HEK293 (cell line): ENCODE measurements around the gene DRD1.
"Not testable (repeated sequence)": the region's sequence is repeated elsewhere in the genome, so short reads cannot be mapped to it uniquely, and the experiment has no call there.

Experiments
- CTCF ChIA-PET: fragments of 350-600 bp; formaldehyde crosslinking; extraction: SDS; loops from one replicate; lab custom pipeline; 2021; ENCODE audit warnings: antibody characterized with exemption; lab: Yijun Ruan, JAX
- POLR2A ChIA-PET: fragments of 300-600 bp; formaldehyde crosslinking; extraction: SDS; loops from one replicate; lab custom pipeline; 2020; ENCODE audit warnings: antibody characterized with exemption, inconsistent platforms; lab: Yijun Ruan, JAX
- H3K27ac ChIP-seq: fragments of 200-500 bp; sonication (Bioruptor generic); 2 replicates; pipeline ENCODE4 v1.5.1; 2014; ENCODE audit warnings: low read depth, low read length, control low read depth, inconsistent platforms; ENCODE audit errors: extremely low read depth
- H3K36me3 ChIP-seq, 2 experiments: fragments of 200-500 bp in 1 of 2; sonication (Bioruptor generic) in 1 of 2; 1 replicate in 1 of 2; 2 replicates in 1 of 2; pipeline ENCODE4 v1.5.1; 2014 to 2017; ENCODE audit warnings: inconsistent platforms in 2 of 2, low read length in 2 of 2; ENCODE audit not compliant: control insufficient read depth in 2 of 2, insufficient read depth in 1 of 2
- H3K4me1 ChIP-seq: fragments of 200-500 bp; sonication (Bioruptor generic); 2 replicates; pipeline ENCODE4 v1.5.1; 2014; ENCODE audit warnings: mild to moderate bottlenecking, low read length, inconsistent platforms; ENCODE audit not compliant: control insufficient read depth, insufficient read depth
- H3K4me3 ChIP-seq: 2 replicates; pipeline ENCODE4 v1.5.1; 2011; ENCODE audit warnings: low read depth, mild to moderate bottlenecking, control low read depth, low read length, moderate library complexity
- H3K9me3 ChIP-seq: fragments of 200-500 bp; sonication (Bioruptor generic); 2 replicates; pipeline ENCODE4 v1.5.1; 2014; ENCODE audit warnings: low read depth, low read length, inconsistent platforms; ENCODE audit not compliant: control insufficient read depth, insufficient read depth
- KLF8 ChIP-seq: fragments of 450-650 bp; formaldehyde crosslinking; IDR thresholded peaks from 2 replicates; pipeline ENCODE4 v1.5.1; 2016; ENCODE audit warnings: missing biosample characterization, missing genetic modification characterization
- MYNN ChIP-seq: fragments of 450-650 bp; formaldehyde crosslinking; IDR thresholded peaks from 2 replicates; pipeline ENCODE4 v1.5.1; 2016; ENCODE audit warnings: missing biosample characterization, missing genetic modification characterization, borderline replicate concordance
- MZF1 ChIP-seq: fragments of 450-650 bp; formaldehyde crosslinking; IDR thresholded peaks from 2 replicates; pipeline ENCODE4 v1.5.1; 2017; ENCODE audit warnings: missing biosample characterization, missing genetic modification characterization, borderline replicate concordance
- ZBTB6 ChIP-seq: fragments of 450-650 bp; formaldehyde crosslinking; IDR thresholded peaks from 2 replicates; pipeline ENCODE4 v1.5.1; 2017; ENCODE audit warnings: missing biosample characterization, missing genetic modification characterization
- ZNF114 ChIP-seq: fragments of 450-650 bp; formaldehyde crosslinking; IDR thresholded peaks from 2 replicates; pipeline ENCODE4 v1.5.0; 2017; ENCODE audit warnings: missing biosample characterization, missing genetic modification characterization
- ZNF138 ChIP-seq: fragments of 450-650 bp; formaldehyde crosslinking; IDR thresholded peaks from 2 replicates; pipeline ENCODE4 v1.5.1; 2016; ENCODE audit warnings: missing biosample characterization, missing genetic modification characterization, borderline replicate concordance
- ZNF146 ChIP-seq: fragments of 450-650 bp; formaldehyde crosslinking; IDR thresholded peaks from 2 replicates; pipeline ENCODE4 v1.5.1; 2016; ENCODE audit warnings: missing biosample characterization, missing genetic modification characterization
- ZNF214 ChIP-seq: fragments of 450-650 bp; formaldehyde crosslinking; IDR thresholded peaks from 2 replicates; pipeline ENCODE4 v1.5.1; 2017; ENCODE audit warnings: missing biosample characterization, mild to moderate bottlenecking, missing genetic modification characterization, borderline replicate concordance
- ZNF600 ChIP-seq: fragments of 450-650 bp; formaldehyde crosslinking; IDR thresholded peaks from 2 replicates; pipeline ENCODE4 v1.5.1; 2016; ENCODE audit warnings: missing biosample characterization, missing genetic modification characterization
- ZNF704 ChIP-seq: fragments of 450-650 bp; formaldehyde crosslinking; IDR thresholded peaks from 2 replicates; pipeline ENCODE4 v1.5.1; 2016; ENCODE audit warnings: missing biosample characterization, missing genetic modification characterization
- ZNF776 ChIP-seq: fragments of 450-650 bp; formaldehyde crosslinking; IDR thresholded peaks from 2 replicates; pipeline ENCODE4 v1.5.0; 2017; ENCODE audit warnings: missing biosample characterization, missing genetic modification characterization, borderline replicate concordance
- ZXDB ChIP-seq: fragments of 450-650 bp; formaldehyde crosslinking; IDR thresholded peaks from 2 replicates; pipeline ENCODE4 v1.5.1; 2016; ENCODE audit warnings: missing biosample characterization, missing genetic modification characterization
- TF ChIP-seq, protein P1 (sequence below): fragments of 450-650 bp; formaldehyde crosslinking; IDR thresholded peaks from 2 replicates; pipeline ENCODE4 v1.5.1; 2016; ENCODE audit warnings: missing biosample characterization, missing genetic modification characterization

Gene DRD1

DNA sequence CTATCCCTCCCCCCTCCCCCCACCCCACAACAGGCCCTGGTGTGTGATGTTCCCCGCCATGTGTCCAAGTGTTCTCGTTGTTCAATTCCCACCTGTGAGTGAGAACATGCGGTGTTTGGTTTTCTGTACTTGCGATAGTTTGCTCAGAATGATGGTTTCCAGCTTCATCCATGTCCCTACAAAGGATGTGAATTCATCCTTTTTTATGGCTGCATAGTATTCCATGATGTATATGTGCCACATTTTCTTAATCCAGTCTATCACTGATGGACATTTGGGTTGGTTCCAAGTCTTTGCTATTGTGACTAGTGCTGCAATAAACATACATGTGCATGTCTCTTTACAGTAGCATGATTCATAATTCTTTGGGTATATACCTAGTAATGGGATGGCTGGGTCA, 48.6 kb downstream of the DRD1 start:
- H3K4me3 ChIP-seq, H3K27ac ChIP-seq, H3K9me3 ChIP-seq, H3K36me3 ChIP-seq, POLR2A ChIA-PET, H3K4me1 ChIP-seq: not testable (repeated sequence)
- CTCF ChIA-PET: interaction anchor here (0.6 to 1.1 kb wide), 4 partner anchors 14 to 687 kb away, joined by 3 to 4 read pairs (median 4); partner anchors contain the start of gene DRD1
- peak; percentile 96 for TF ChIP-seq ZNF146
- TF ChIP-seq, protein P1, sequence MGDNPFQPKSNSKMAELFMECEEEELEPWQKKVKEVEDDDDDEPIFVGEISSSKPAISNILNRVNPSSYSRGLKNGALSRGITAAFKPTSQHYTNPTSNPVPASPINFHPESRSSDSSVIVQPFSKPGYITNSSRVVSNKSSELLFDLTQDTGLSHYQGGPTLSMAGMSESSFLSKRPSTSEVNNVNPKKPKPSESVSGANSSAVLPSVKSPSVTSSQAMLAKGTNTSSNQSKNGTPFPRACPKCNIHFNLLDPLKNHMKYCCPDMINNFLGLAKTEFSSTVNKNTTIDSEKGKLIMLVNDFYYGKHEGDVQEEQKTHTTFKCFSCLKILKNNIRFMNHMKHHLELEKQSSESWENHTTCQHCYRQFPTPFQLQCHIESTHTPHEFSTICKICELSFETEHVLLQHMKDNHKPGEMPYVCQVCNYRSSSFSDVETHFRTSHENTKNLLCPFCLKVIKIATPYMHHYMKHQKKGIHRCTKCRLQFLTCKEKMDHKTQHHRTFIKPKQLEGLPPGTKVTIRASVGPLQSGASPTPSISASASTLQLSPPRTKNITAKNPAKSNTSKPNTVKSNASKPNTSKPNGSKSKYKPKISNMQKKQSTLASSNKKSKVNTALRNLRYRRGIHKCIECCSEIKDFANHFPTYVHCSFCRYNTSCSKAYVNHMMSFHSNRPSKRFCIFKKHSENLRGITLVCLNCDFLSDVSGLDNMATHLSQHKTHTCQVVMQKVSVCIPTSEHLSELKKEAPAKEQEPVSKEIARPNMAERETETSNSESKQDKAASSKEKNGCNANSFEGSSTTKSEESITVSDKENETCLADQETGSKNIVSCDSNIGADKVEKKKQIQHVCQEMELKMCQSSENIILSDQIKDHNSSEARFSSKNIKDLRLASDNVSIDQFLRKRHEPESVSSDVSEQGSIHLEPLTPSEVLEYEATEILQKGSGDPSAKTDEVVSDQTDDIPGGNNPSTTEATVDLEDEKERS: peak; percentile 64; the same call in 1 of the 2 replicates

GRCh38 chr5:175394601-175395000, 49.4 kb downstream of the DRD1 start:
- Histone ChIP-seq H3K9me3 (no peaks in the 10 kb centered on the region), H3K4me1 (peaks cover 3% of the 10 kb centered on the region; the same call in 1 of the 2 replicates), H3K27ac (no peak overlapping the region), H3K4me3 (no peak overlapping the region), H3K36me3 (no peaks in the 10 kb centered on the region)
- ChIA-PET POLR2A (no interaction called here), CTCF (interaction anchor here (0.8 kb wide), 1 partner anchor 13 kb away, joined by 3 read pairs; no protein-coding TSS in a partner anchor)
- no peak for TF ChIP-seq ZNF776 (tag by site-specific recombination)
- TF ChIP-seq ZNF114: no peak
- no peak for TF ChIP-seq ZXDB (tag by site-specific recombination)
- no peak for TF ChIP-seq MYNN (tag by site-specific recombination)
- no peak for TF ChIP-seq ZNF214 (tag by site-specific recombination)
- TF ChIP-seq ZNF704 (tag by site-specific recombination): no peak
- TF ChIP-seq ZNF138 (tag by site-specific recombination): no peak
- TF ChIP-seq MZF1: no peak

DNA sequence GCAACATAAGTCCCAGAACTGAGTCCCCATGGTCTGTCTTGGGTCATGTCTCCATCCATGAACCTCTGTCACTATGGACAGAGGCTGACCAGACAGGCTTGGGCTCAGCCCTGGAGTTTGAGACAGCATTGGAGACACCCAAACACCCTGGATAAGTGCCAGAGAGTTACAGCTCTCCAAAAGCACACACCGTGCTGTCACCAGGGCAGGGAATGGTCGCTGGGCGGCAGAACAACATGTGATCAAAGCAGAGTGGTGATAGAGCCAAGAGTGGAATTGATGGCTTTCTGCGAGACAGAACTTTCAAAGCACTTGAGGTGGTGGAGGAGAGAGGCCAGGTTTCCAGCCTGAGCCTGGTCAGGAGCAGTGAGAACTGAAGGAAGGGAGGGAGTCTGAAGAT, 50.1 kb downstream of the DRD1 start:
- TF ChIP-seq ZBTB6 (tag by site-specific recombination): peak; percentile 26; the same call in 1 of the 2 replicates
- peak; percentile 56; the same call in 1 of the 2 replicates for TF ChIP-seq ZNF600 (tag by site-specific recombination)
- no peak for TF ChIP-seq KLF8 (tag by site-specific recombination)
- Histone ChIP-seq H3K27ac (0 out of 2 replicates have a peak overlapping the region, but pooled peaks have one; percentile 2), H3K4me3 (no peak overlapping the region), H3K4me1 (peaks cover 3% of the 10 kb centered on the region; the same call in 1 of the 2 replicates), H3K36me3 (no peaks in the 10 kb centered on the region), H3K9me3 (no peaks in the 10 kb centered on the region)
- ChIA-PET CTCF (no interaction called here), POLR2A (no interaction called here)
